Endothelial cell of umbilical vein (primary cell): ENCODE results near the gene SRPK2.

ENCODE experiments used
- CTCF ChIP-seq, 2 donors: IDR thresholded peaks; 1 replicate in 1 of 2; 2 replicates in 1 of 2; pipeline ENCODE4 v1.5.1; 2011; ENCODE audit warnings: low read length in 2 of 2, mild to moderate bottlenecking in 2 of 2, moderate library complexity in 2 of 2, control low read depth in 1 of 2, inconsistent platforms in 1 of 2, low read depth in 1 of 2; ENCODE audit not compliant: insufficient read depth in 1 of 2; ENCODE audit errors: extremely low read depth in 1 of 2
- EZH2 ChIP-seq: IDR thresholded peaks from 2 replicates; pipeline ENCODE4 v1.6.1; 2012; ENCODE audit warnings: borderline replicate concordance, low read depth, mild to moderate bottlenecking, moderate library complexity, low read length, inconsistent platforms; ENCODE audit not compliant: severe bottlenecking
- FOS ChIP-seq: IDR thresholded peaks from 2 replicates; pipeline ENCODE4 v1.6.1; 2011; ENCODE audit warnings: mild to moderate bottlenecking, low read length, moderate library complexity, borderline replicate concordance; ENCODE audit not compliant: insufficient read depth
- GATA2 ChIP-seq: IDR thresholded peaks from 2 replicates; pipeline ENCODE4 v1.7.0; 2011; ENCODE audit warnings: low read depth, mild to moderate bottlenecking, moderate library complexity, mixed read lengths, low read length; ENCODE audit not compliant: insufficient read length, insufficient read depth
- JUN ChIP-seq: IDR thresholded peaks from 2 replicates; pipeline ENCODE4 v1.6.1; 2011; ENCODE audit warnings: borderline replicate concordance, low read depth; ENCODE audit not compliant: insufficient read length, insufficient read depth
- MAX ChIP-seq: IDR thresholded peaks from 2 replicates; pipeline ENCODE4 v1.6.1; 2011; ENCODE audit not compliant: insufficient read depth, insufficient read length
- MYC ChIP-seq: IDR thresholded peaks from one replicate; pipeline ENCODE4 v1.6.1; 2011; ENCODE audit warnings: mild to moderate bottlenecking, low read depth, low read length
- POLR2A ChIP-seq: IDR thresholded peaks from 2 replicates; pipeline ENCODE4 v1.6.1; 2012; ENCODE audit warnings: low read depth, mild to moderate bottlenecking, control low read depth, low read length
- POLR2AphosphoS5 ChIP-seq: IDR thresholded peaks from 2 replicates; pipeline ENCODE4 v1.6.1; 2012; ENCODE audit warnings: low read depth, mild to moderate bottlenecking, control low read depth, low read length, moderate library complexity; ENCODE audit not compliant: insufficient read depth

DNA sequence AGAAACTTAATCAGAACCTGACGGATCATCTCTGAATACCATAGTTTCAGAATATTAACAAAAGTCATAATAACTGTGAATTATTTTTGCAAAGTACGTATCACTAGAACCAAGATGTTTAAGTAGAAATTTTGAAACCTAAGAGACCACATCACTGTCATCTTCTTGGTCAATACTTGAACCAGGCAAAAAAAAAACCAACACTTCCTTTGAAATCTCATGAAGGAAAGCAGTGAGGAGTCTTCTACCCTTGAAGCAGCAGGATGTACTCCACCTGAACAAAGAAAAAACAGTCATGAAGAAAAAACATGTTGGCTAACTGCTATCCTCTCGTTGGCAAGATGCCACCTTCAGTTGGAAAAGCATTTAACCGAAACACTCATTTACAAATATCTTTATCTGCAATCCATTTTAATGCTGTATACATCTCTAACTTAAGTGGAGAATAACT is 82.4 kb downstream of the SRPK2 start:
- TF ChIP-seq POLR2A (no peak), CTCF (IDR thresholded peaks at IDR 0.05; ENCODE audit: extremely low read depth in 1 of 2, insufficient read depth in 1 of 2, low read depth in 1 of 2, low read length in 2 of 2) (no peak), POLR2AphosphoS5 (no peak), EZH2 (no peak), FOS (no peak), MAX (no peak), JUN (no peak), MYC (no peak), GATA2 (no peak)
